Myocyte (in vitro differentiated cells): ENCODE data around the gene CTU2. TPM values are rescaled to one million over a fixed set of nuclear protein-coding genes. Genes with fewer than 3 reads are reported as not detected.

ENCODE experiments used
- DNase-seq: peaks from one replicate; pipeline ENCODE4 v3.0.0-alpha.2; 2012; ENCODE audit warnings: low read depth
- total RNA-seq: library from RNA; depleted of rRNA; stranded (reverse); fragments of >200 nt; gene quantifications from 2 replicates; pipeline ENCODE4 v1.2.3, GENCODE V29; 2014

Gene CTU2
- total RNA-seq, 1 donor from 2014 or later, result 20.6 TPM

DNA sequence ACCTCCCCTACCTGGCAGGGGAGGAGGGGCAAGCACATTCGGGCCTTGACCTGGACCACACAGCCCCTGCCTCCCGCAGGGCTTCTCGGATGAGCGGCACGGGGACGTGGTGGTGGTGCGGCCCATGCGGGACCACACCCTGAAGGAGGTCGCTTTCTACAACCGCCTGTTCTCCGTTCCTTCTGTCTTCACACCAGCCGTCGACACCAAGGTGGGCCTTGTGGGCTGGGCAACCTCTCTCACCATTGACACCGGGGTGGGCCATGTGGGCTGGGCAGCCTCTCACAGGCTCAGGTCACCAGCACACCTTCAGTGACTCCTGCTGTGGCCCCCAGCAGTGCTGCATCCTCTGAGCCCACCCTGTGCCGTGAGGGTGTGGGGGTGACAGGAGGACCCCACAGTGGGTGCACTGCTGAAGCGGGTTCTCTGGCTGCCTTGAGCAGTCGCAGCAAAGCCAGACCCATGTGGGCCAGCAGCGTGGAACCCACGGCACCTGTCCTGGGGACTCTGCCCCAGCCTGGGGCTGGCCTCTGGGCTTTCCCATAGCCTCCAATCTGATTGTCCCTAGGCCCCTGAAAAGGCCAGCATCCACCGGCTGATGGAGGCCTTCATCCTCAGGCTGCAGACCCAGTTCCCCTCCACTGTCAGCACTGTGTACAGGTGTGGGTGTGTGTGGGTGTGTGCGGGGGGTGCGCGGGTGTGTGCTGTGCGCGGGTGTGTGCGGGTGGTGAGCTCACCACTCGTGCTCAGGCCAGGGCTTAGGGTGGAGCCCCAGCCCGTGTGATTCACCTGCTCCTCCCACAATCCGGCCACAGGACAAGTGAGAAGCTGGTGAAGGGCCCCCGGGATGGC lies 7.5 kb downstream of the CTU2 start:
- DNase-seq, result no peak

DNA sequence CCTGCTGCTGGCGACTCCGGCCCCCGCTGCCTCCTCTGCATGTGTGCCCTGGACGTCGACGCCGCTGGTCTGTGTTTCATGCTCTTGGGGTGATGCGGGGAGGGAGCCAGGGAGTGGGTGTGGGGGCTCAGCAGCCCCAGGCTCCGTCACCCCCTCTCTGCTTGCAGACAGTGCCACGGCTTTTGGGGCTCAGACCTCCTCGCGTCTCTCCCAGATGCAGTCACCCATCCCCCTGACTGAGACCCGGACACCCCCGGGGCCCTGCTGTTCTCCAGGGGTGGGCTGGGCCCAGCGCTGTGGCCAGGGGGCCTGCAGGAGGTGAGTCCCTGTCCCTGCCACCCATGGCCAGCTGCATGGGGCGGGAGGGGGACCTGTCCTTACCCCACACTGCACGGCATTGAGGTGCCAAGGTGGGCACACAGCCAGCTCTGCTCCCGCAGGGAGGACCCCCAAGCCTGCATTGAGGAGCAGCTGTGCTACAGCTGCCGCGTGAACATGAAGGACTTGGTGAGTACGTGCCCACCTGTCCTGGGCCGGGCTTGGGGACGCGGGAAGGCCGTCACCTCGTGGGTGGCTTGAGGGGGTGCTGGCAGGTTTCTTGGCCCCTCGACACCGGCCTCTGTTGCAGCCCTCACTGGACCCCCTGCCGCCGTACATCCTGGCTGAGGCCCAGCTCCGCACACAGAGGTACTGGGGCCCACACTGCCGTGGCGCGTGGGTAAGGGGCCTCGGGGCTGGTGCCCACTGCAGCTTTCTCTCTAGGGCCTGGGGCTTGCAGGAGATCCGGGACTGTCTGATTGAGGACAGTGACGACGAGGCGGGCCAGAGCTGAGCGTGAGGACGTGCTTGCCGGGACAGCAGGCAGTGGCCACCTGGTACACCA lies 8.4 kb downstream of the CTU2 start:
- DNase-seq, result no peak

DNA sequence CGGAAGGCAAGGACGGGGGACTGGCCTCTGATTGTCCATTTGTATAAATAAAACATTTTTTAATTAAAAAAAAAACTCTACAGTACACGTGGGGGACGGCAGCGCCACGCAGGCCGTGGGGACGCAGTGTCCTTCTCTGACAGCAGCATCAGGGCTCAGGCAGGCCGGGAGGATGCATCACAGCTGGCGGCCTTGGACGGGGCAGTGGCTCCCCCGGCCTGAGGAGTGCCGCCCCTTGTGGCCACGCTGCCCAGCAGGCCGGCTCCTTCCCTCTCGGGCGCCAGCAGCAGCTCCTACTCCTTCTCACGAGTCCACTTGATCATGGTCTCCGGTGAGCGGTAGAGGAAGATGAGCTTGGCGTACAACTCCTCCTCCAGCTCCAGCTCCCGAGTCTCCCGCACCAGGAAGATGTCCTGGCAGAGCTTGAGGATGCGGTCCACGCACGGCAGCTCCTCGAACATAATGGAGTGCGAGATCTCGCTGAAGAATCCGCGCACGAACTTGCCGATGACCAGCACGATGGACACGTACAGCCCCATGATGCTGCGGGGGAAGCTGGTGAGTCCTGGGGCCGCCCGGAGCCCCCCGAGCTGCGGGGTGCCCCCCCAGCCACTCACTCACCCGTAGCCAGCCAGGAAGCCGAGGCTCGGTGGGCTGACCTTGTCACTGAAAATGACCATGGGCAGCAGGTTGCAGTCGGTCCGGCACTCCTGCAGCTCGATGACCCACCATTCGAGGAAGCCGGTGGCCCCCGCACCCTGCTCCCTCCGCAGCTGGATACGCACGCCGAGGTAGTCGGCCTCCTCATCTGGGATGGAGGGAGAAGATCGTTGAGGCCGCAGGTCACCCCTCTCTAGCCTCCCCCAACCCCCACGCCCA lies 9.2 kb downstream of the CTU2 start:
- no peak for DNase-seq

DNA sequence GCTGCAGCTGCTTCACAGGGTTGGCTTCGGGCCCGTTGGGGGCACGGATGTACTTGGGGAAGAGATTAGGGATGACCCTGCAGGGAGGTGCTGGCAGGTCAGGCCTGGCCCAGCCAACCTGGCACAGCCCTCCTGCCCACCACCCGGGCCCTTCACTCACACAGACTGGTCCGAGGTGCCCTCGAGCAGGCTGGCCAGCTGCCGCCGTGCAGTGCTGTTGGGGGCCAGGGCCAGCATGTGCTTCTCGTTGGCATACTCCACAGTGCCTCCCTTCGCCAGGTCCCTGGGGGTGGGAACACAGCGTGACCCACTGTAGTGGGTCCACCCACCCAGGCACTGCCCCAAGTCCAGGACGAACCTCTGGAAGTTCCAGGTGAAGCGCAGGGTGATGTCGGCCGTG lies 9.9 kb downstream of the CTU2 start:
- no peak for DNase-seq

DNA sequence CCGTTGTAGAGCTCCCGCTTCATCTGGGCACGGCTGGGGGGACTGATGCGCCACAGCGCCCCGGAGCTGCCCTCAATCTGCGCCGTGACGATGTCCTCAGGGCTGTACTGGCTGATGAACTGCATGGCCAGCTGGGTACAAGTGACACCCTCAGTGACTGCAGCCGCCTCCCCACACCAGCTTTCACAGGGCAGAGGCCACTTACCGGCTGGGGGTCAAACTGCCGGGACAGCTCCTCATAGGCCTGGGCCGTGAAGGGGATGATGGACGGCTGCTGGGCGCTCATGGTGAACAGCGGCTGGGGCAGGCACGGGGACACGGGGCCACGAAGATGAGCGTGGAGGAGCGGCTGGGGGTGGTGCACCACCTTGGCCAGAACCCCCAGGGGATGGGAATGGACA lies 10.3 kb downstream of the CTU2 start:
- DNase-seq, result no peak

DNA sequence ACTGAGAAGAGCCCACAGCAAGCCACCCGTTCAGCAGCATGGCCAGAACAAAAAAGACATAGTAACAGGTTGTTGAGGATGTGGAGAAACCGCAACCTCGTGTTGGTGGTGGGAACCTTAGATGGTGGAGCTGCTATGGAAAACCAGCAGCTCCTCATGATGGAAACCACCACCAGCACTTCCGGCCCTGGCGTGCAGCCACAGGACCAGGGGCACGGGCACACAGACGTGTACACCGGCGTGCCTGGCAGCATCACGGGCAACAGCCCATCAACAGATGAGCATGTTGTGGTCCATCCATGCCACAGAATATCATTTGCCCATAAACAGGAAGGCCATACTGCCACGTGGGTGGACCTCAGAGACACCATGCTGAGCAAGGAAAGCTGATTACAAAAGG lies 11.9 kb downstream of the CTU2 start:
- DNase-seq, result no peak

DNA sequence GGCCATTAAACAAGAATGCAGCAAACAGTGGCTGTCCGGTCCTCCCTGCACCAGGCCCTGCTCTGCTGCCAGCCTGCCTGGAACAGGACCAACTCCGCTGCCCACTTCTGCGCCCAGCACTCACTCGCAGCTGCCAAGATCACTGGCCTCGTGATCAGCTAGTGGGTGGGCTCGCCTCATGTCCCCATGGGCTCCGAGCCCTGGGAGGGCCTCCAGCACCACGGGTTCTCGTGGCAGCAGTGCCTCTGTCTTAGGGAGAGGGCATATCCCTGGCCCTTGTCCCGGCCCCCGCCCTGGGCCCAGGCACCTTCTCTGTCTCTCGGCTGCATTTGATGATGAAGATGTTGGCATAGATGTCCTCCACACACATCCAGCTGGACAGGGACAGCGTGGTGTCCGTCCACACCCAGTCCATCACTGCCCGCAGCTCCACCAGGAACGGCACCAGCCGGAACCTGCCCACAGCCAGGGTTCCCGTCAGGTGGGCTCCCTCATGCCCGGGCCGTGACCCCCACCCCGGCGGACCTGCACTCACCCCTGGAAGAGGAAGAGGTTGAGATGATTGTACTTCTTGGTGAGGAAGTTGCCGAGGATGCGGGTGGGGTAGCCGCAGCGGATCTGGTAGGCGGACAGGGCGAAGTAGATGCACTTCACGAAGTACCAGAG lies 13.1 kb downstream of the CTU2 start:
- no peak for DNase-seq

DNA sequence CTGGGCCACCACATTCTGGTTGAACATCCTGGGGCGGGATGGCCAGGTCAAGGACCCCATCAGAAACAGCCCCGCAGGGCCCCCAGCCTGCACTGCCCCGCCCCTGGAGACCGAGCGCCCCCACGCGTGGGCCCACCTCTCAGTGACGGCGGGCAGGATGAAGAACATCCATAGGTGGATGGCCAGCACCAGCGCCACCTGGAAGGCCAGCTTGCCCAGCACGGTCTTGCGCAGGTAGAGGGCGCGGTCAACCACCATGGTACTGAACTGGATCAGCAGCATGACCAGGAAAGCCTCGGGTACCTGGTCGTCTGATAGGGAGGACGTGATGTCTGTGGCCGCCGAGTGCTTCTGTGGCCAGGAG lies 13.6 kb downstream of the CTU2 start:
- DNase-seq, result no peak

DNA sequence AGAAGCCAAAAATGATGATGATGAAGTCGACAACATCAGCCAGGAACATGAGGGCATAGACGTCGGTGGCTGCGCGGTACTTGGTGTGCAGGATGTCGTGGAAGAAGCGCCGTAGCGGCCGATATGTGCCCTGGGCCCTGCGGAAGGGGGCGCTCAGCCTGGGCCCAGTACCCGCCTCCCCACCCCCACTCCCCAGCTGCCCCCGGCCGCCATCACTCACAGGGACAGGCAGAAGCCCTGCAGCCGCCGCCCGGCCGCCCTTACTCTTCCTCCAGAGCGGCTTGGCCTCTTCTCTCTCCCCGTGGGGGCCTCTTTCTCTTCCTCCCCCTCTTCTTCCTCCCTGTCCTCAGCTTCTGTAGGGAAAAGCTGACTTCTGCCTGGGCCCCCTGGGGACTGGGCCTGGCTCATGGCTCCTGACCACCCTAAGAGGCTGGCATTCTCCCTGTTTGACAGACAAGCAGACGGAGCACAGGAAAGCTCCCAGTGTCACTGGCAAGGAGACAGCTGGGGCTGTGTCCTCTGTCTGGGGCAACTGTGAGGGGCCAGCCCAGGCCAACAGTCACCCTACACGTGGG lies 14.2 kb downstream of the CTU2 start:
- no peak for DNase-seq

DNA sequence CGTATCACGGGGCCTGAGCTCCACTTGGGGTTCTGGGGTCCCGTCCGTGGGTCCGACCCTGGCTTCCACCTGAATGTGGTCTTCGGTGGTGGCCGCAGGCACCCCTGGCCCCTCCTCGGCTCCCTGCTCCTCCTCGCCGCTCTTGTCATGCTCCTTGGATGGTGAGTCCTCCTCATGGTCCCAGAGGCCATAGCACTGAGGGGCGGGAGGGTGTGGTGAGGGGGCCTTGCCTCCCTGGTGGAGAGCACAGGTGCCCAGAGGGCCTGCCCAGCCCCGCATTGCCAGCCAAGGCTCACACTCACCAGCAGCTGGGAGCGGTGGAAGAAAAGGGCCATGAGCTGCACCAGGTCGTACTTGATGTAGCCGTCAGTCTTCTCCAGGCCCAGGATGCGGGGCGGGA lies 14.9 kb downstream of the CTU2 start:
- DNase-seq, result no peak

DNA sequence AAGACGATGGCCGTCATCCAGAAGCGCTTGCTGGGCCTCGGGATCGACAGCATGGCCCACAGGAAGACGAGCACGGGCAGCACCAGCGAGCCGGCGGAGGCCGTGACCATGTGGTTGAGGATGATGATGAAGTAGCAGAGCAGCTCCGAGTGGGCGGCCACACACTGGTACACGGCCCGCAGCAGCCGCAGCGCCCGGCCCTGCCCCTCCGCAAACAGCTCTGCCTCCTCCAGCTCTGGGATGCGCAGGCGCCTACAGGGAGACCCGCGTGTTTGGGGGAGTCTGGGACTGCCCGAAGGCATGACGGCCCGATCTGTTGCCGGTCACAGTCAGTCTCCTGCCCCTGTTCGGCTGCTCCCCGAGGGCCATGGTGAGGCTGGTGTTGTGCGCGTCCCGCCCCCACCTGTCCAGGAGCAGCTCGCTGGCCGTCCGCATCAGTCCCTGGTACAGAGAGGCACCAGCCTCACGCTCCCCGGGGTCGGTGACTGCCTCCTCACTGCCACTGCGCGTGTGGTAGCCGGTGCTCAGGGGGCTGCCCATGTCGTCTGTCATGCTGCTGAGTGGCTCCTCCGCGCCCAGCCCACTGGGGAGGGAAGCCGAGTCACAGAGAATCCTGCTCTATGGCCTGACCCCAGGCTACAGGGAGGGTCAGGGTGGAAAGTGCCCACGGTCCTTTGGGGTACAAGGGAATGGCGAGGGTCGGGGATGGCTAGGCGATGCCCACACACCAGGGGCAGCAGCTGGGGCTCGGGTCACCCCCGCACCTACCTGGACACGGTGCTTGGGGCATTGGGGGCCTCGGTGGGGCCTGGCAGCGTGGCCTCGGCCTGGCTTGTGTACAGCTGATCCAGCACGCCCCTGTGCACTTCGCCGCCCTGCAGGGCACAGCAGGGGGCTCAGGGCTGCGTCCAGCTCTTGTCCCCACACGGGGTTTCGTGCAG lies 15.8 kb downstream of the CTU2 start:
- no peak for DNase-seq

DNA sequence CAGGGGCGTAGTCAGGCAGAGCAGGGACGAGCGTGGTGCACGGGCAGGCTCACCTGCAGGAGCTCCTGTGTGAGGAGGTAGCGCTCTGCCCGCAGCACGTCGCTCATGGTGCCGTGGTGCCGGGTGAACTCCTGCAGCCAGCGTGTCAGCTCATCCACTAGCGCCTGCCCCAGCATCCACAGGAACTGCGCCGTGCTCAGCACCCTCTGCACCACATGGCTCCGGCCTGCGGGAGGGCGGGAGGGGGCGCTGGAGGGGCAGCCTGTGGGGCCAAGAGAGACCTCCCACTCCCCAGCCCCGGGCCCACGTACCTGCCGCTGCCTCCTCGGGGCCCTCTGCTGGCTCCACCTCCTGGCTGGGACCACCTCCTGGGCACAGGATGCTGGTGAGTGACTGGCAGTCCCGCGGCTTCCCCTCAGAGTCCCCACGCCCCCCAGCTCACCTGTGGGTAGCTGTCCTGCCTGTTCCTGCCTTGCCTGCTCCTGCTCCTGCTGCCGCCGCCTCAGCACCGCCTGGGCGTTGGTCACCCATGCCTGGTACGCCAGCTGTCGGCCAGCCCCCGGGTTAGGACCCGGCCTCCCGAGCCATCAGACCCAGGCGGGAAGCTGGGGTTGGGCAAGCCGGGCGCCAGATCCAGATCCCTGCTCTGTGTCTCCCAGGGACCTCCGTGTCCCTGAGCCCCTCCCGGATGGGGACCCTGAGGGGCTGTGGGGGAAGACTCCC lies 16.6 kb downstream of the CTU2 start:
- DNase-seq, result no peak

DNA sequence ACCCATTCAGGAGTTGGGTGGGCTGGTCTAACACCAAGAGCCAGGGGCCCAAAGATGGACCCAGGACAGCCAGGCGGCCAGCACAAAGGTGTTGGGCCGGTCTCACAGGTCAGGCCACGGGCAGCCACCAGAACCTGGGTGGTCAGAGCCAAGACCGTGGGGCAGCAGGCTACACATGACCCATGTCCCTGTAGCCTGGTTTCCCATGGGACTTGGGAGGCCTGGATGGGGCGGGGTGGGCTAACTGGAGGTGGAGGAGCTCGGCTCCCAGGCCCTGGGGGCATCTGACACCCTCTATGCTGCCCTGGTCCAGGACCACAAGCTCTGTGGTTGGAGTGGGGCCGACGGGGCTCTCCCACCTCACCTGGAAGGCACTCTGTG lies 17.2 kb downstream of the CTU2 start:
- DNase-seq, result no peak

DNA sequence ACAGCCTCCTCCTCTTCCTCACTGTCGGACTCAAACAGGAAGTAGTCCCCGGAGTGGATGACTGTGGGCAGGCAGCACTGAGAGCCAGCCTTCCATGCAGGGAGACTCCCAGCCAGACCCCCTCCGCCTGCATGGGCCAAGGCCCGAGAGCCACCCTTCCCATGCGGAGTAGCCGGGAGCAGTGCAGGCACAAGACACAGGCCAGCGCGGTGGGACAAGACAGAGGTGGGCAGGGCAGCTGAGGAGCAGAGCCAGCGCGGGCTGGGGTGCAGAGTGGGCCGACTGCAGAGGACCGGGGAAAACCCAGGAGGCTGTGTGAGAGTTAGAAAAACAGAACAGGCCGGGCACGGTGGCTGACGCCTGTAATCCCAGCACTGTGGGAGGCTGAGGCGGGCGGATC lies 17.6 kb downstream of the CTU2 start:
- no peak for DNase-seq

DNA sequence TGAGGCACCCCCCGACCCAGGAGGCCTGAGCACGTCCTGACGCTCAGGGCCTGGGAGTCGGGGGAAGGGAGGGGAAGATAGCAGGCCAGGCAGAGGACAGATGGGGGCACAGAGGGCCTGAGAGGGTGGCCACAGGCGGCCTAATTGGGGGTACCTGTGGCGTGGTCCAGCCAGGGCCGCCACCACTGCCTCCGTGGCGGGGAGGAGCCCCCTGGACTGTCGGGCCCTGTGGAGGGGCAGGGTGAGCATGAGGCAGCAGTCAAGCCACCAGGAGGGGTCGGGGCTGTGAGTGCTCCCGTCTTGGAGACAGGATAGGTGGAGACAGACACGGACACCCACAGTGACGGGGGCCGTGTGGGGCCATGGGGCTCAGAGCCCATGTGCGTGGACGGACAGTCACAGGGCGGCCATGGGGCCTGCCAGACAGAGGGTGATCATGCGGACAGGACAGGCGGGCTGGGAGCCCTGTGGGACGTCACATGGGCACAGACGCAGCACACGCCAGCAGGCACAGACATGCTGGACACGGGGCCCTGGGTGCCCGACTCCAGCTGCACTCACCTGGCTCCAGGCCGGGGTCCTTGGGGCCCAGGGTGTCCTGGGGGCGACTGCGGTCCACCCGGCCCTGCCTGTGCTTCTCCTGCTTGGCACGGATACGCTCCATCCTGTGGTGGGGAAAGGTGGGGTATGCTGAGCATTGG lies 18.7 kb downstream of the CTU2 start:
- DNase-seq, result no peak

DNA sequence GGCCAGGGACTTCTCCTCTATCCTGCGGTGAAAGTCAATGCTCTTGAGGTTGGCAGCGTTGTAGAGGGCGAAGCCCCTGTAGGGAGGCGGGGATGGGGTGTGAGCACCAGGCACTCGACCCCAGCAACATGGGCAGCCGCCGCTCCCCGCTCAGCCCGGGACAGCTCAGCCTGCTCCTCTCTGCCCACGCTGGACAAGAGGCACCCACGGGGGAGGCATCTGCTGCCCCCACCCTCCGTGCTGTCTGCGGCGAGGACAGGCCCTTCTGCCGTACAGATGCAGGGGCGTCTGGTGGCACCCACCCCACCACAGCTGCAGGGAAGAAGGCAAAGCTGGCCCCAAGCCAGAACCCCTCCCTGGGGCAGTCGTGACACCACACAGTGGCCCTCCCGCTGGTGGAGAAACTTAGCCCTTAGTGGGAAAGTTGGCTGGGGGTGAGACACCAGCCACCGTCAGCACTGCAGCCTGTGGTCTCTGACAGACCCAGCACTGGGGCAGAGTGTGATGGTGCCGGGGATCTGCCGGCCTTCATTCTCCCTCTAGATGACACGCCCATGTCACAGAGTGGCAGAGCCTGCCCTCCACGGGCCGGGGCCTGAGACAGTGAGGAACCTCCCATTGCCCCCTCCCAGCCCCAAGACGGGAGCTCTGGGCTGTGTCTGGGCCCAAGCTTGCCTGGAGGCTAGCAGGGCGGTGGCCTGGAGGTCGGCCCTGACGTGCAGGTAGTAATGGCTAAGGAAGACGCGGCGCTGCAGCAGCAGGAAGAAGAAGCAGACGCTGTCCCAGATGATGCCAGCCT lies 19.5 kb downstream of the CTU2 start:
- DNase-seq, result no peak

DNA sequence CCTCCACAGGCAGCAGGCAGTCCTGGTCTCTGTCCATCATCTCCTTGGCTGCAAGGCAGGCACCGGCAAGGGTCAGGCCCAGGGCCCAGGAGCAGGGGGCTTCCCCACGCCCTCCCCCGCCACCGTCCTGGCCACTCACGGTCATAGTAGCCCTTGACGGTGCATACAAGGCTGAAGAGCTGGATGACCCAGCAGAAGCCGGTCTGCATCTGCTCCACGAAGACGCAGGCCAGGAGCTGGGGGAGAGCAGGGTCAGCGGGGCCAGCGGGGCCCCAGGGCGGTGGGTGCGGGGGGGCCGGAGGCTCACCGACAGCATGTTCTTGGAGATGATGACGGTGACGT lies 20.1 kb downstream of the CTU2 start:
- no peak for DNase-seq

DNA sequence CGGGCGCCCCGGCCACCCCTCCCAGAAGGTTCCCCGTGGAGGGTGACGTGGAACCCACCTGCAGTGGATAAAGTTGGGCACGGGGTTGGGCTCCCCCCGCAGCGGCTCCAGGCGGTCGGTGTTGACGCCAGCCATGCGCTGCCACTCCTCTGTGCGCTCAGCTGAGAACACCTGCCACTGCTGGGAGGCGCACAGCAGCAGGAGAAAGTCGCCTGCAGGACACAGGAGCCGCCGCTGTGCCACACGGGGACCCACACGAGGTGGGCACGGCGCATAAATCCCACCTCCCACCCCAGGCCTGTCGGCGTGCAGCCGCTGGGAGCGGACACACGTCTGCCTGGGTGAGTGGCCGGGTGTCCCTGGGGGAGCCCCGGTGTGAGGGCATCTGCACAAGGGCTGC lies 20.7 kb downstream of the CTU2 start:
- no peak for DNase-seq
